Amniotic stem cell (primary cell): Measurements from ENCODE around the gene S100PBP.

Experiments
- DNase-seq: peaks from one replicate; lab custom pipeline; 2025; lab: John Stamatoyannopoulos, UW

The S100PBP gene

DNA sequence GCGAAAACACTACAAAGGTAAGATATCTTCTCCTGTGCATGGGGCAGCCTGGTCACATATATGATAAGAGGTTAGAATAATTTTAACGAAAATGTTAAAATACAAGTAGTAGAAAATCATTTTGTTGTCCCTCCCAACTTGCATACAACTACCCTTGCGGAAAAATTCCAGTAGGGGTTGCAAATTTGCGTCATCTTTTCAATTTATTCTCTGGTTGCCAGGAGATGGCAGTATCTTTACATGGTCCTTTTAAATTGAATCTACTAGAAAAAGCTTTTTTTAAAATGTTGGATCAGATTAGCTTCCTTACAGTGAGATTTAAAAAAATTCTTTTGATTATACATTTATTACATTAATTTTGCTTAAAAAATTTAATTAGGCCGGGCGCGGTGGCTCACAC, 10.9 kb downstream of the S100PBP start:
- DNase-seq = no peak

- no peak for DNase-seq
These were observed 12.8 kb downstream of the S100PBP start for GRCh38 chr1:32830092-32830852.

DNA sequence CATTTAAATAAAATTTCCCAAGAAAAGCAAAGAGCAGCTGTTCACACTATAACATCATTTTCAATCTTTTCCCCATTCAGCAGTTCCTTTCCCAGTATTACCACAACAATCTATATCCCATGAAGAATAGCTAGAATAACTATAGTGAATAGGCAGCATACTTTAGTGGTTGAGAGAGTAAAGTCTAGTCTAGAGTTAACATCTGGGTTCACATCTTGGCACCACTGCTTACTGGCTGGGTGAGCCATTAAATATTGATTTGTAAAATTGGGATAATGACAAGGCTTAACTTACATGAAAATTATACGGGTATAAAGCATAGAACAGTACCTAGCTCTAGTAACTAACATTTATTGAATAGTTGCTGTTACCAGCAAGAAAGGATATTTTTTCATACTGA, 14.4 kb downstream of the S100PBP start:
- no peak for DNase-seq

DNA sequence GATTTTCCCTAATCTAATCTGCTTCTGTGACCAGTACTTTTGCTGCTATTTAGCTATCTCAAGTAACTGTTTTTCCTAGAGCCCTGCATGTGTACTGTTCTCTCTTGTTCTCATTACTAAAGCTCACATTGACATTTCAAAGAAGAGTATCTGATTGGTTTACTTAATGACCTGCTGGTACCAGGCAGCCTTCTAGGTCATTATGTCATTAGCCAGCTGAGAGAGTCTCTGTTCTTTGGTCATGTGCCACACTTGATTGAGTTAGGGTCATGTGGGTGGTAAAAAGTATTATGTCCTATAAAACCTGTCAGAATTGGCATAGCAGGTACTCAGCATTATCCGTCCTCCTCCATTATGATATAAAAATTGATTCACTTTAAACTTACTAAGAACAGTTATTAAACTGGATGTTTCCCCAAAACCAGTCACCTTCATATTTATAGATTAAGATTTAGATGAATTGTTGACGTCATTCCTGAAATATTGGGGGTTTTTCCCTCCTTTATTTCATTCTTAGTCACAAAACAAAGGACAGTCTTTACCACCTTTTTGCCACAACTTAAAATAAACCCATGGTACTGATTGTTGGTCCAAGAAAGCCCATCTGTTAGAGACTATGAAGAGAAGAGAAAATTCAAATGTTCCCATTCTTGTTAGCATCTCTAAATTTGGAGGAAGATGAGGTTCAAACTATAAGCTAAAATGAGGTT, 31.1 kb downstream of the S100PBP start:
- no peak for DNase-seq

- DNase-seq = no peak
These were observed 38.6 kb downstream of the S100PBP start for GRCh38 chr1:32855861-32856617.

- no peak for DNase-seq
These were observed 40.7 kb downstream of the S100PBP start for GRCh38 chr1:32858136-32858535.

GRCh38 chr1:32858791-32859190, 41.3 kb downstream of the S100PBP start:
- DNase-seq = no peak

- DNase-seq = no peak
These were observed 42.5 kb downstream of the S100PBP start for GRCh38 chr1:32859915-32860314.

DNA sequence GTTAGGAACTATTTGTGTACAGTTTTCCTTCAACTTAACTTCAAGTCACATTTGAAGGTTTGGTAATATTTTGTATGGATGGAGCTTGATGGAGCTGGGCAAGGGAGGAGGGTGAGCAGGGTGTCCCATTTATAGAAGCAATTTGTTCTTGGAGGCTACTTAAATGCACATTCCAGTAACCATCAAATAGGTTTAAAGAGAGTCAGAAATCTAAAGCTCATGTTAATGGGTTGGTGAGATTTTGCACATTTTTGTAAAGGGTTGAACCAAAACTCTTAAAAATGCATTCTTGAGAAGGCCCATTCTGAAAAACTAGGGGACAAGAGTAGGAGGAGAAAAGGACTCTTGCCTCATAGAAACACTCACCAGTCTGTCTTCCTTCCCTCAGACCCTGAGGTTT, 43.1 kb downstream of the S100PBP start:
- DNase-seq = no peak

- no peak for DNase-seq
These were observed 44.6 kb downstream of the S100PBP start for GRCh38 chr1:32861904-32862695.

- DNase-seq = no peak
These were observed 45.9 kb downstream of the S100PBP start for GRCh38 chr1:32863218-32863880.

GRCh38 chr1:32863881-32864245, 46.4 kb downstream of the S100PBP start:
- no peak for DNase-seq

DNA sequence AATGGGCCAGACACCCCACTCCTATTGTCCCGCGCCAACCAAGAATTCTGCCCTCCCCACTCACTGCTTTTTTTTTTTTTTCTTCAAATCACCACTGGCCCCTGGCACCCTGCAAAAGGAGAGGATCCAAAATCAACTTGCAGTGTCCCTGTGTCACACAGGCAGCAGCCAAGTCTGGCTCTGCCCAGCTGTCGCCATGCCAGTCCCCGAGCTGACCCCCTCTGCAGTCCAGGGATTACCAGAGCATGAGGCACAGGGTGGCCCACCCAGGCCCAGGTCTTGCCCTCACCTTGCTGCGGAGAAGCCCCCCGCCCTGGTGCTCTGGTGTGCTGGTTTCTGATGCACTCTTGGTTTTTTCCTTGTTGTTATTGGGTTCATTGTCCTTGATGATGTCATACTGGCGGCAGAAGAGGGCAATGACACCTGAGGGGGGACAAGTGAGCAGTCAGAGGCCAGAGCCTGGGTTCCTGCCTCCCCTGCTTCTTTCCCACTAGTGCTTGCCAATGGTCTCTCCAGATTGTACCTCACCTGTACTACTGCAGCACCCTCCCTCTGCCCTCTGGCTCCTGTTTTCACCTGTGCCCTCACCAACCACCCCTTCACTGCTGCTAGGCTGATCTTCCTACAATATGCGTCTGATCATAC, 47.0 kb downstream of the S100PBP start:
- DNase-seq = no peak

DNA sequence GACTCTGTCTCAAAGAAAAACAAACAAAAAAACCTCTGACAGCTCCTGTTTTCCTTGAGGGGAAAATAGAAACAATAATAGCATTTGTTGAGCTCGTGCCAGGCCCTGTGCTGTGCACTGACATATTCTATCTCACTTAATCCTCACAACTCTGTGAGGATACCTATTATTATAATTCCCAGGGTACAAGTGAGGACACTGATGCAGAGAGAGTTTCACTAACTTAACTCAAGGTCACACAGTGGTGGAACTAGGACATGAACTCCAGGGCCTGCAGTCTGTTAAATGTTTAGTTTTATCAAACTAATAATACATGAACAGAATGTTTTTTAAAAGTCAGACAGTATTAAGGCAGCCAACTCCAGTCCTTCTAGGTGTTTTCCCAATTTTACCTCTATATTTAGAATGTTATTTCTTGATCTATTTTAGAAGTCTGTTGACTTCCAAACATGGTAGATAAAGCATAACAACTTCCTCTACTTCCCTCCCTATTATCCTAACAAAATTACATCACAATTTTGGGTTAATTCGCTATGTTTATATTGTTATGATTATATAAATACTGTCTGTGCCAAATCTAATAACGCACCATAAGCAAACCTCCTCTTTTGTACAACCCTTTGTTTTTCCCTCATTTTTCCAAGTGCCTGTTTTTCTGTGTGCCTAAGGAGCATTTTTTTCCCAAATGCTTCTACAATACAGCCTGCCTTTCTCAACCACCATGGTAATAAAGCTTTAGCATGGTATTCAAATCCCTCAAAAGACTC, 48.4 kb downstream of the S100PBP start:
- DNase-seq = no peak

GRCh38 chr1:32867151-32867550, 49.7 kb downstream of the S100PBP start:
- DNase-seq = no peak

DNA sequence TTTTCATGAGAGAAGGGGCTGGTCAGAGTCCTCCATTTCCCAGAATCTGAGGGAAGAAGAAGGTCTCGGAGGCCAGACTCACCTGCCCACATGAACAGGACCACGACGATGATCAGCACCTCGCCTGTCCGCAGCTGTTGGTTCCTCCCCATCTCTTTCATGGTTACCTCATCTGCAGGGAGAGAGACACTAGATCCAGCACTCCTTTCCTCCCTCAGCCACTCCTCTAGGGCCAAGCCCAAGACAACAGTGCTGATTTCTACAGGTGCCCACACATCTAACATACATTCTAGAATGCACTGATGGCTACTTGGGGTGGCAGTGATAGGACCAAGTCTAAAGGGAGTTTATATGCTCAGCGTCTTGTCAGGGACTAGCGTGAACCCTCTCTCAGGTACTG, 50.2 kb downstream of the S100PBP start:
- DNase-seq = no peak

- DNase-seq = no peak
These were observed 50.6 kb downstream of the S100PBP start for GRCh38 chr1:32868085-32868484.

DNA sequence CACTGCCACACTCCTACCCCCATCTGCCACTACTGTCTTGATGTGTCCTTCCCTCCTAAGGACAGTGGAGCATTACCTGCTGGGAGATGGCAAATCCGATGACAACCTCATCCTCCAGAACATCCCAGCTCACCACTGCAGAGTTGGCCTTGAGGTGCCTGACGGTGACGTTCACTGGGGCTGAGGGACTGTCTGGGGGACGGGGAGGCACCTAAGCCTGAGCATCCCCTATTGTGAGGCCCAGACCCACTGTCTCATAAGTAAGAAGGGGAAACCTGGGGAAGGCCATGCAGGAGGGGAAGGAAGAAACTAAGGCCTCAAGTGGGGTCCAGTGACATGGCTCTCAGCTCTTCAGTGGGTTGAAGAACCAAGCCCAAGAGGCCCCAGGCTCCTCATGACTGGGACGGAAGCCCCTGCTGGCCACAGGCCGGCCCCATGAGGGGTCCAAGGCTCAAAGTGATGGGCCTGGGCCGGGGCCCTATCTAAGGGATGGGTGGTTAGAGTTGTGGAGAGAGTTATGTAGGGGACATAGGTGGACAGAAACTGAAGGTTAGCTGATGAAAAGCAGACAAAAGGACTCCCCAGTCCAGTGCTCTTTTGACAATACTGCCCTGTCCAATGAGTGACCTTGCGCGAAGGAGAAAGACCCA, 51.5 kb downstream of the S100PBP start:
- DNase-seq = no peak

DNA sequence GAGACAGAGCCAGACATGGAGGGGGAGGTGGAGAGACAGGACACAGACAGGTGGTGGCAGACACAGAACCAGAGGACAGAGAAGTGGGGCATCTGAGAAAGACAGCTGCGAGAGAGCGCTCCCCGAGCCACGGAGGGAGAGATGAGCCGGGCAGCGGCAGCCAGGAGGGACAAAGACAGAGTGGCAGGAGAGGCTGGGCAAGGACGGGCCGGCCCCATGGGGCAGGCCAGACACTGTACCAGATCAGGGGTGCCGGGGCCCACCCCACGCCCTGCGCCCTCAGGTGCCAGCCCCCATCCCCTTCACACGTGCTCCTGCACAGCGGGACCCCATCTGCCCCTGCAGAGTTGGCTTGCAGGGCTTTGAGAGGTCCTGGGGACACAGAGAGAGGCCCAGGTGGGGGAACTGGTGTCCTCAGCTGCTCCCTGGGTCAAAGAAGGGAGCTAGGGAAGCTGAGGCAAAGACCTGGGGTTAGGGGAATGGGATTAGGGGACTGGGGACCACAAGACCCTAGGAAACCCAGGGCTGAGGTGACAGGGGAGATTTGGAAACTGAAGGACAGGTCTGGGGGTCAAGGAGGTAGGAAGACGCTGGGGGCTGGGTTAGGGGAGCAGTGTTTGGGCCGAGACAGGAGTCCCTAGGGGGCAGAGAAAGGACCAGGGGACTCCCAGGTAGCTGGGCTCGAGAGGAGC, 52.6 kb downstream of the S100PBP start:
- DNase-seq = no peak
